IMR-90 (cell line): ENCODE data around the gene FNDC5. TPM values are rescaled to one million over a fixed set of nuclear protein-coding genes. Genes with fewer than 3 reads are reported as not detected.

Source experiments
- ATAC-seq: fragments of 200-7000 bp; cut with Tn5 transposase; 2 replicates; pipeline ENCODE4 v1.9.1; 2020; ENCODE audit warnings: low read depth, mild to moderate bottlenecking, moderate library complexity
- BruUV-seq: library from RNA; stranded (reverse); fragments of 400-500 nt; replicated peaks from 2 replicates; lab custom pipeline; 2021; lab: Mats Ljungman, UMichigan
- CTCF ChIA-PET: fragments of 300-600 bp; formaldehyde crosslinking; extraction: SDS; loops from one replicate; lab custom pipeline; 2021; ENCODE audit warnings: antibody characterized with exemption; lab: Yijun Ruan, JAX
- POLR2A ChIA-PET: fragments of 300-600 bp; sonication (Branson Sonifier 250); formaldehyde crosslinking; loops from one replicate; lab custom pipeline; 2022; ENCODE audit warnings: antibody characterized with exemption; ENCODE audit not compliant: unreplicated experiment; lab: Charles Lee
- DNase-seq: peaks from one replicate; pipeline ENCODE4 v3.0.0; 2013
- H2AFZ ChIP-seq: replicated peaks from 2 replicates; pipeline ENCODE3; 2013; ENCODE audit warnings: low read length, mild to moderate bottlenecking; ENCODE audit not compliant: poor library complexity
- H2AK5ac ChIP-seq: 2 replicates; pipeline ENCODE4 v1.6.1; 2013; ENCODE audit warnings: low read depth, low read length, inconsistent platforms
- H2AK9ac ChIP-seq: replicated peaks from 2 replicates; pipeline ENCODE3; 2013; ENCODE audit warnings: mild to moderate bottlenecking, low read depth, low read length, moderate library complexity; ENCODE audit not compliant: poor library complexity
- H2BK120ac ChIP-seq: 2 replicates; pipeline ENCODE4 v1.6.1; 2013; ENCODE audit warnings: low read depth, low read length, inconsistent platforms
- H2BK15ac ChIP-seq: 3 replicates; pipeline ENCODE4 v1.6.1; 2013; ENCODE audit warnings: low read depth, low read length, inconsistent platforms
- H2BK20ac ChIP-seq: 2 replicates; pipeline ENCODE4 v1.6.1; 2013; ENCODE audit warnings: low read depth, mild to moderate bottlenecking, inconsistent platforms, low read length, moderate library complexity
- H2BK5ac ChIP-seq: 2 replicates; pipeline ENCODE4 v1.6.1; 2013; ENCODE audit warnings: mild to moderate bottlenecking, low read depth, low read length, inconsistent platforms; ENCODE audit not compliant: poor library complexity, severe bottlenecking
- H3K14ac ChIP-seq: replicated peaks from 2 replicates; pipeline ENCODE4 v1.6.1; 2013; ENCODE audit warnings: low read depth, low read length, inconsistent platforms
- H3K18ac ChIP-seq: 2 replicates; pipeline ENCODE4 v1.6.1; 2013; ENCODE audit warnings: low read depth, low read length, control low read depth
- H3K23ac ChIP-seq: 2 replicates; pipeline ENCODE4 v1.6.1; 2013; ENCODE audit warnings: low read depth, low read length, inconsistent platforms
- H3K27ac ChIP-seq: 2 replicates; pipeline ENCODE4 v1.5.1; 2013; ENCODE audit warnings: mild to moderate bottlenecking, control low read depth, low read length; ENCODE audit not compliant: insufficient read depth
- H3K27me3 ChIP-seq: 2 replicates; pipeline ENCODE4 v1.6.1; 2013; ENCODE audit warnings: low read length; ENCODE audit not compliant: control insufficient read depth, insufficient read depth
- H3K36me3 ChIP-seq: 2 replicates; pipeline ENCODE4 v1.6.1; 2013; ENCODE audit warnings: low read length, mixed read lengths; ENCODE audit not compliant: control insufficient read depth, insufficient read depth
- H3K4ac ChIP-seq: 2 replicates; pipeline ENCODE4 v1.6.1; 2013; ENCODE audit warnings: low read depth, low read length, inconsistent platforms
- H3K4me1 ChIP-seq: 2 replicates; pipeline ENCODE4 v1.6.1; 2013; ENCODE audit warnings: low read length, mixed read lengths; ENCODE audit not compliant: control insufficient read depth, insufficient read depth
- H3K4me2 ChIP-seq: 2 replicates; pipeline ENCODE4 v1.6.1; 2013; ENCODE audit warnings: low read depth, mild to moderate bottlenecking, control low read depth, low read length, moderate library complexity
- H3K4me3 ChIP-seq: 2 replicates; pipeline ENCODE4 v1.5.1; 2013; ENCODE audit warnings: low read depth, mild to moderate bottlenecking, control low read depth, low read length, moderate library complexity; ENCODE audit not compliant: insufficient read depth
- H3K56ac ChIP-seq: 2 replicates; pipeline ENCODE4 v1.6.1; 2013; ENCODE audit warnings: low read length, inconsistent platforms; ENCODE audit not compliant: insufficient read depth; ENCODE audit errors: extremely low read depth
- H3K79me1 ChIP-seq, 2 experiments: 2 replicates each; pipeline ENCODE4 v1.6.1; 2013; ENCODE audit warnings: low read length in 2 of 2, inconsistent platforms in 1 of 2, low read depth in 1 of 2
- H3K9ac ChIP-seq: 2 replicates; pipeline ENCODE4 v1.6.1; 2013; ENCODE audit warnings: low read depth, low read length, control low read depth
- H3K9me1 ChIP-seq: 2 replicates; pipeline ENCODE4 v1.6.1; 2013; ENCODE audit warnings: low read length, inconsistent platforms; ENCODE audit not compliant: insufficient read depth
- H3K9me3 ChIP-seq: 2 replicates; pipeline ENCODE4 v1.6.1; 2013; ENCODE audit warnings: low read length; ENCODE audit not compliant: control insufficient read depth, insufficient read depth
- H4K20me1 ChIP-seq: 2 replicates; pipeline ENCODE4 v1.6.1; 2013; ENCODE audit warnings: low read length, inconsistent platforms; ENCODE audit not compliant: insufficient read depth
- H4K5ac ChIP-seq: 2 replicates; pipeline ENCODE4 v1.6.1; 2013; ENCODE audit warnings: mild to moderate bottlenecking, low read depth, low read length, control low read depth
- H4K8ac ChIP-seq, 2 experiments: 2 replicates each; pipeline ENCODE4 v1.6.1; 2013; ENCODE audit warnings: low read depth in 2 of 2, low read length in 2 of 2, control low read depth in 1 of 2, inconsistent platforms in 1 of 2
- H4K91ac ChIP-seq: 2 replicates; pipeline ENCODE4 v1.6.1; 2013; ENCODE audit warnings: low read depth, low read length, inconsistent platforms; ENCODE audit not compliant: insufficient read depth
- CEBPB ChIP-seq: IDR thresholded peaks from 2 replicates; pipeline ENCODE4 v1.6.1; 2012; ENCODE audit warnings: low read depth, low read length, improper control_type of control experiment
- CHD1 ChIP-seq: IDR thresholded peaks from 2 replicates; pipeline ENCODE4 v1.6.1; 2012; ENCODE audit warnings: low read depth, low read length, improper control_type of control experiment
- ELK1 ChIP-seq: fragments of 150-350 bp; IDR thresholded peaks from 2 replicates; pipeline ENCODE4 v1.6.1; 2016; ENCODE audit warnings: low read depth, mild to moderate bottlenecking, low read length, moderate library complexity, borderline replicate concordance
- MAFK ChIP-seq: IDR thresholded peaks from 2 replicates; pipeline ENCODE4 v1.6.1; 2012; ENCODE audit warnings: low read depth, low read length, improper control_type of control experiment
- MAZ ChIP-seq: IDR thresholded peaks from 2 replicates; pipeline ENCODE4 v1.6.1; 2012; ENCODE audit warnings: low read depth, mild to moderate bottlenecking, low read length, improper control_type of control experiment, moderate library complexity, borderline replicate concordance
- MXI1 ChIP-seq: IDR thresholded peaks from 2 replicates; pipeline ENCODE4 v1.6.1; 2012; ENCODE audit warnings: low read depth, mild to moderate bottlenecking, low read length, moderate library complexity, borderline replicate concordance
- NFE2L2 ChIP-seq: fragments of 150-350 bp; IDR thresholded peaks from 2 replicates; pipeline ENCODE4 v1.6.1; 2016; ENCODE audit warnings: low read depth, mild to moderate bottlenecking, low read length
- POLR2A ChIP-seq: IDR thresholded peaks from 2 replicates; pipeline ENCODE4 v1.6.1; 2012; ENCODE audit warnings: mild to moderate bottlenecking, low read depth, low read length
- RCOR1 ChIP-seq: IDR thresholded peaks from 2 replicates; pipeline ENCODE4 v1.6.1; 2012; ENCODE audit warnings: mild to moderate bottlenecking, low read length, improper control_type of control experiment; ENCODE audit not compliant: insufficient replicate concordance
- RFX5 ChIP-seq: IDR thresholded peaks from 2 replicates; pipeline ENCODE4 v1.8.0; 2012; ENCODE audit warnings: low read depth, mild to moderate bottlenecking, low read length, moderate library complexity
- SMC3 ChIP-seq: fragments of 150-350 bp; IDR thresholded peaks from 2 replicates; pipeline ENCODE4 v1.6.1; 2016; ENCODE audit warnings: low read depth, mild to moderate bottlenecking, antibody characterized with exemption, low read length, moderate library complexity
- USF2 ChIP-seq: fragments of 150-350 bp; IDR thresholded peaks from 2 replicates; pipeline ENCODE4 v1.6.1; 2017; ENCODE audit warnings: mild to moderate bottlenecking, antibody characterized with exemption, low read length, low read depth
- WGBS, 2 experiments: methylation state at CpG; one replicate each; pipeline versions ENCODE4 v1.1.5 to v1.1.7; 2013; ENCODE audit warnings: missing lambda C conversion rate in 2 of 2; ENCODE audit not compliant: insufficient read length in 1 of 2; ENCODE audit errors: extremely low coverage in 2 of 2; 5-methylcytosine and 5-hydroxymethylcytosine counted together
- dilution Hi-C: fragments of 300-500 bp; cut with HindIII; formaldehyde crosslinking; loops from one replicate; pipeline ENCODE4 v1.14.3; 2018; ENCODE audit warnings: low sequenced_read_pairs; ENCODE audit not compliant: unreplicated experiment
- in situ Hi-C: fragments of 300-500 bp; cut with MboI; formaldehyde crosslinking; loops from 3 replicates; pipeline ENCODE4 v1.14.3; 2019; ENCODE audit warnings: low sequenced_read_pairs, inconsistent platforms, mixed read lengths
- intact Hi-C: fragments of 100-400 bp; cut with micrococcal nuclease; formaldehyde crosslinking; loops from 2 replicates; pipeline ENCODE4 v1.10.0; 2022
- polyA plus RNA-seq, 3 experiments: library from polyadenylated mRNA; depleted of rRNA; stranded (reverse); fragments of >200 nt; gene quantifications; 2 replicates each; pipeline ENCODE4 v1.2.3, GENCODE V29; 2012; ENCODE audit warnings: low replicate concordance in 1 of 3
- total RNA-seq: library from RNA; depleted of rRNA; stranded (reverse); fragments of >200 nt; gene quantifications from 2 replicates; pipeline ENCODE4 v1.2.3, GENCODE V29; 2012

FNDC5 gene
- total and polyA plus RNA-seq, 2 of the 4 experiments (the other 2 are of a cell fraction), result 1.2 to 1.6 TPM

- TF ChIP-seq USF2, result no peak
- no peak for TF ChIP-seq NFE2L2
- no peak for TF ChIP-seq CEBPB
Measured at GRCh38 chr1:32848354-32849063, 22.2 kb downstream of the FNDC5 start (continued).

GRCh38 chr1:32831878-32832277 is 38.8 kb downstream of the FNDC5 start:
- in situ Hi-C loops (no loop called here), intact Hi-C loops (no loop called here), dilution Hi-C loops (no loop called here)
- no TSS peak for BruUV-seq
- Histone ChIP-seq H3K9me1 (no peaks in the 10 kb centered on the region), H4K8ac (no peak overlapping the region), H4K5ac (no peak overlapping the region), H2BK15ac (no peak overlapping the region), H2BK20ac (no peak overlapping the region), H2AFZ (no peak overlapping the region), H3K27me3 (no peaks in the 10 kb centered on the region), H3K4ac (no peak overlapping the region), H2BK120ac (no peak overlapping the region), H2BK5ac (no peak overlapping the region), H3K79me1 (peaks cover 0 to 3% of the 10 kb centered on the region in 2 experiments; a peak in 1 of 4 replicates), H3K23ac (no peak overlapping the region), H4K91ac (no peak overlapping the region), H2AK9ac (no peak overlapping the region), H3K27ac (no peak overlapping the region), H3K56ac (no peak overlapping the region), H3K18ac (no peak overlapping the region), H3K9ac (no peak overlapping the region), H3K4me3 (no peak overlapping the region), H4K20me1 (no peaks in the 10 kb centered on the region), H3K9me3 (no peaks in the 10 kb centered on the region), H3K4me2 (no peak overlapping the region), H3K36me3 (peaks cover 31% of the 10 kb centered on the region), H2AK5ac (no peak overlapping the region), H3K4me1 (no peaks in the 10 kb centered on the region), H3K14ac (no peak overlapping the region)
- ChIA-PET CTCF (interaction anchor here (0.7 to 1.0 kb wide), 2 partner anchors 10 to 775 kb away, joined by 4 to 6 read pairs; no protein-coding TSS in a partner anchor), POLR2A (no interaction called here)
- WGBS, 2 experiments, result no CpG with 5 or more reads among the region's 1 CpG
- no peak for ATAC-seq
- DNase-seq, result no peak
- TF ChIP-seq RFX5, result no peak
- no peak for TF ChIP-seq MAZ
- no peak for TF ChIP-seq SMC3
- no peak for TF ChIP-seq POLR2A
- no peak for TF ChIP-seq MAFK
- TF ChIP-seq CEBPB, result no peak
- TF ChIP-seq ELK1, result no peak
- TF ChIP-seq RCOR1, result no peak
- no peak for TF ChIP-seq NFE2L2
- no peak for TF ChIP-seq MXI1
- TF ChIP-seq CHD1, result no peak
- TF ChIP-seq USF2, result no peak
